GM23338 (cell line): Measurements from ENCODE around the gene ZNF366. TPM values are rescaled to one million over a fixed set of nuclear protein-coding genes. Genes with fewer than 3 reads are reported as not detected.

Experiments
- ATAC-seq: fragments of 200-7000 bp; cut with Tn5 transposase; 3 replicates; pipeline ENCODE4 v1.9.1; 2020
- DNase-seq: peaks from one replicate; pipeline ENCODE4 v3.0.0-alpha.2; 2015; ENCODE audit warnings: low spot score
- H2AFZ ChIP-seq: fragments of 200-600 bp; sonication (generic); 2 replicates; pipeline ENCODE4 v1.8.0; 2016; ENCODE audit warnings: antibody characterized with exemption, mild to moderate bottlenecking, moderate library complexity
- H3F3A ChIP-seq: fragments of 200-600 bp; sonication (generic); replicated peaks from 2 replicates; pipeline ENCODE4 v1.8.0; 2017; ENCODE audit warnings: antibody characterized with exemption, mixed run types, low read depth
- H3K27ac ChIP-seq: fragments of 200-600 bp; sonication (generic); 2 replicates; pipeline ENCODE4 v1.6.1; 2016; ENCODE audit warnings: low read depth
- H3K27me3 ChIP-seq: fragments of 200-600 bp; sonication (generic); 2 replicates; pipeline ENCODE4 v1.8.0; 2016; ENCODE audit warnings: mild to moderate bottlenecking, mixed run types, moderate library complexity; ENCODE audit not compliant: insufficient read depth
- H3K36me3 ChIP-seq: fragments of 200-600 bp; sonication (generic); 2 replicates; pipeline ENCODE4 v1.8.0; 2016; ENCODE audit warnings: mild to moderate bottlenecking; ENCODE audit not compliant: insufficient read depth
- H3K4me1 ChIP-seq: fragments of 200-600 bp; sonication (generic); 2 replicates; pipeline ENCODE4 v1.8.0; 2016; ENCODE audit warnings: mild to moderate bottlenecking, moderate library complexity; ENCODE audit not compliant: insufficient read depth
- H3K4me2 ChIP-seq: fragments of 200-600 bp; sonication (generic); 2 replicates; pipeline ENCODE4 v1.7.1; 2017; ENCODE audit warnings: mixed run types
- H3K4me3 ChIP-seq: fragments of 200-600 bp; sonication (generic); 2 replicates; pipeline ENCODE4 v1.6.1; 2016; ENCODE audit warnings: mixed run types
- H3K79me2 ChIP-seq: fragments of 200-600 bp; sonication (generic); replicated peaks from 2 replicates; pipeline ENCODE4 v1.8.0; 2017; ENCODE audit warnings: mild to moderate bottlenecking; ENCODE audit not compliant: insufficient read depth
- H3K9me2 ChIP-seq: fragments of 200-600 bp; sonication (generic); 2 replicates; pipeline ENCODE4 v1.8.0; 2017; ENCODE audit not compliant: insufficient read depth
- H4K20me1 ChIP-seq: fragments of 200-600 bp; sonication (generic); replicated peaks from 2 replicates; pipeline ENCODE4 v1.8.0; 2017; ENCODE audit warnings: mild to moderate bottlenecking; ENCODE audit not compliant: insufficient read depth
- H3K27ac Mint-ChIP-seq: 2 replicates; pipeline ENCODE4 v1.8.0; 2020; ENCODE audit warnings: inconsistent platforms, mild to moderate bottlenecking, moderate library complexity, mixed read lengths
- H3K27me3 Mint-ChIP-seq: 3 replicates; pipeline ENCODE4 v1.8.0; 2022; ENCODE audit warnings: low read depth, mild to moderate bottlenecking, moderate library complexity, mixed read lengths, inconsistent platforms; ENCODE audit not compliant: insufficient read depth, poor library complexity
- H3K36me3 Mint-ChIP-seq: 3 replicates; pipeline ENCODE4 v1.8.0; 2021; ENCODE audit warnings: low read depth, mild to moderate bottlenecking, inconsistent platforms, moderate library complexity, mixed read lengths
- H3K4me1 Mint-ChIP-seq: 3 replicates; pipeline ENCODE4 v1.8.0; 2020; ENCODE audit warnings: mild to moderate bottlenecking, inconsistent platforms, mixed read lengths
- H3K4me3 Mint-ChIP-seq: 3 replicates; pipeline ENCODE4 v1.8.0; 2021; ENCODE audit warnings: moderate library complexity, mild to moderate bottlenecking, inconsistent platforms, mixed read lengths
- H3K9me3 Mint-ChIP-seq: 3 replicates; pipeline ENCODE4 v1.8.0; 2020; ENCODE audit warnings: moderate library complexity, mild to moderate bottlenecking, inconsistent platforms, mixed read lengths
- CREB1 ChIP-seq: fragments of 250-450 bp; sonication (Bioruptor Pico); IDR thresholded peaks from 2 replicates; pipeline ENCODE4 v1.5.0; 2020; ENCODE audit warnings: low read depth, mild to moderate bottlenecking, moderate library complexity
- ETS1 ChIP-seq: IDR thresholded peaks from 2 replicates; pipeline ENCODE4 v1.6.1; 2016; ENCODE audit warnings: antibody characterized with exemption
- EZH2 ChIP-seq: fragments of 200-600 bp; sonication (generic); IDR thresholded peaks from one replicate; pipeline ENCODE4 v1.8.0; 2017; ENCODE audit warnings: antibody characterized with exemption, mild to moderate bottlenecking, low read depth; ENCODE audit not compliant: unreplicated experiment
- EZH2phosphoT487 ChIP-seq: fragments of 200-600 bp; sonication (generic); IDR thresholded peaks from one replicate; pipeline ENCODE4 v1.8.1; 2018; ENCODE audit warnings: antibody characterized with exemption; ENCODE audit not compliant: unreplicated experiment
- JUNB ChIP-seq: IDR thresholded peaks from one replicate; pipeline ENCODE4 v1.6.1; 2016; ENCODE audit warnings: antibody characterized with exemption; ENCODE audit not compliant: unreplicated experiment
- NANOG ChIP-seq: IDR thresholded peaks from 2 replicates; pipeline ENCODE4 v1.6.1; 2016; ENCODE audit warnings: antibody characterized with exemption, borderline replicate concordance
- POLR2AphosphoS5 ChIP-seq: IDR thresholded peaks from 2 replicates; pipeline ENCODE4 v1.6.1; 2016; ENCODE audit warnings: antibody characterized with exemption, low read depth
- STAT1 ChIP-seq: IDR thresholded peaks from one replicate; pipeline ENCODE4 v1.6.1; 2016; ENCODE audit warnings: antibody characterized with exemption; ENCODE audit not compliant: unreplicated experiment
- ZNF114 ChIP-seq: fragments of 250-450 bp; sonication (Bioruptor Pico); IDR thresholded peaks from 2 replicates; pipeline ENCODE4 v1.5.0; 2020; ENCODE audit warnings: mild to moderate bottlenecking, moderate library complexity
- ZNF331 ChIP-seq: fragments of 250-450 bp; sonication (Bioruptor Pico); IDR thresholded peaks from 2 replicates; pipeline ENCODE4 v1.5.0; 2020; ENCODE audit warnings: low read depth, mild to moderate bottlenecking, moderate library complexity
- ZNF462 ChIP-seq: fragments of 250-450 bp; sonication (Bioruptor Pico); IDR thresholded peaks from 2 replicates; pipeline ENCODE4 v1.5.0; 2020; ENCODE audit warnings: mild to moderate bottlenecking, moderate library complexity
- polyA plus RNA-seq: library from polyadenylated mRNA; unstranded; fragments of >200 nt; fragmentation: Nextera tagmentation; extraction: Ambion mirVana; gene quantifications from 2 replicates; pipeline ENCODE4 v1.2.1, GENCODE V29; 2016
- total RNA-seq: library from RNA; depleted of rRNA; stranded (reverse); fragments of >200 nt; shearing (Covaris generic); gene quantifications from 2 replicates; pipeline ENCODE4 v1.2.3, GENCODE V29; 2014
- TF ChIP-seq, protein P1 (sequence below): IDR thresholded peaks from one replicate; pipeline ENCODE4 v1.6.1; 2018; ENCODE audit warnings: antibody characterized with exemption; ENCODE audit not compliant: unreplicated experiment
- TF ChIP-seq, protein P2 (sequence below), 2 experiments: fragments of 200-600 bp in 1 of 2; sonication (generic) in 1 of 2; conservative IDR thresholded peaks; 2 replicates each; pipeline versions ENCODE4 v1.5.1 to v1.6.1; 2016 to 2017; ENCODE audit warnings: antibody characterized with exemption in 2 of 2, low read depth in 2 of 2, mild to moderate bottlenecking in 2 of 2, moderate library complexity in 1 of 2

ZNF366 gene
- total and polyA plus RNA-seq, 2 experiments from 2014 or later = not detected

GRCh38 chr5:72501488-72501887 is 5.7 kb downstream of the ZNF366 start:
- H2AFZ ChIP-seq = no peak overlapping the region
- no peak overlapping the region for H3K4me3 ChIP-seq
- no peaks in the 10 kb centered on the region for H3K36me3 Mint-ChIP-seq
- no peak overlapping the region for H3K27ac ChIP-seq
- H3K27ac Mint-ChIP-seq = 0 out of 2 replicates have a peak overlapping the region, but pooled peaks have one; percentile 51
- no peaks in the 10 kb centered on the region for H4K20me1 ChIP-seq
- H3K27me3 ChIP-seq = no peaks in the 10 kb centered on the region
- H3K4me3 Mint-ChIP-seq = no peak overlapping the region
- peaks cover 53% of the 10 kb centered on the region for H3K4me1 Mint-ChIP-seq
- peak; percentile 72 for DNase-seq
- peaks cover 34% of the 10 kb centered on the region for H3K4me1 ChIP-seq
- no peaks in the 10 kb centered on the region for H3K9me3 Mint-ChIP-seq
- no peaks in the 10 kb centered on the region for H3K36me3 ChIP-seq
- H3K27me3 Mint-ChIP-seq = no peaks in the 10 kb centered on the region
- H3K9me2 ChIP-seq = no peaks in the 10 kb centered on the region
- no peaks in the 10 kb centered on the region for H3F3A ChIP-seq
- H3K4me2 ChIP-seq = 0 out of 2 replicates have a peak overlapping the region, but pooled peaks have one; percentile 5
- H3K79me2 ChIP-seq = no peaks in the 10 kb centered on the region
- no peak for TF ChIP-seq EZH2phosphoT487
- no peak for TF ChIP-seq NANOG
- no peak for TF ChIP-seq ZNF462 (CRISPR knock-in tag)
- TF ChIP-seq JUNB = no peak
- TF ChIP-seq CREB1 (CRISPR knock-in tag) = no peak
- TF ChIP-seq STAT1 = no peak
- TF ChIP-seq, protein P1, sequence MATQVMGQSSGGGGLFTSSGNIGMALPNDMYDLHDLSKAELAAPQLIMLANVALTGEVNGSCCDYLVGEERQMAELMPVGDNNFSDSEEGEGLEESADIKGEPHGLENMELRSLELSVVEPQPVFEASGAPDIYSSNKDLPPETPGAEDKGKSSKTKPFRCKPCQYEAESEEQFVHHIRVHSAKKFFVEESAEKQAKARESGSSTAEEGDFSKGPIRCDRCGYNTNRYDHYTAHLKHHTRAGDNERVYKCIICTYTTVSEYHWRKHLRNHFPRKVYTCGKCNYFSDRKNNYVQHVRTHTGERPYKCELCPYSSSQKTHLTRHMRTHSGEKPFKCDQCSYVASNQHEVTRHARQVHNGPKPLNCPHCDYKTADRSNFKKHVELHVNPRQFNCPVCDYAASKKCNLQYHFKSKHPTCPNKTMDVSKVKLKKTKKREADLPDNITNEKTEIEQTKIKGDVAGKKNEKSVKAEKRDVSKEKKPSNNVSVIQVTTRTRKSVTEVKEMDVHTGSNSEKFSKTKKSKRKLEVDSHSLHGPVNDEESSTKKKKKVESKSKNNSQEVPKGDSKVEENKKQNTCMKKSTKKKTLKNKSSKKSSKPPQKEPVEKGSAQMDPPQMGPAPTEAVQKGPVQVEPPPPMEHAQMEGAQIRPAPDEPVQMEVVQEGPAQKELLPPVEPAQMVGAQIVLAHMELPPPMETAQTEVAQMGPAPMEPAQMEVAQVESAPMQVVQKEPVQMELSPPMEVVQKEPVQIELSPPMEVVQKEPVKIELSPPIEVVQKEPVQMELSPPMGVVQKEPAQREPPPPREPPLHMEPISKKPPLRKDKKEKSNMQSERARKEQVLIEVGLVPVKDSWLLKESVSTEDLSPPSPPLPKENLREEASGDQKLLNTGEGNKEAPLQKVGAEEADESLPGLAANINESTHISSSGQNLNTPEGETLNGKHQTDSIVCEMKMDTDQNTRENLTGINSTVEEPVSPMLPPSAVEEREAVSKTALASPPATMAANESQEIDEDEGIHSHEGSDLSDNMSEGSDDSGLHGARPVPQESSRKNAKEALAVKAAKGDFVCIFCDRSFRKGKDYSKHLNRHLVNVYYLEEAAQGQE = no peak
- TF ChIP-seq ETS1 = no peak
- no peak for TF ChIP-seq POLR2AphosphoS5
- no peak for TF ChIP-seq EZH2
- no peak for TF ChIP-seq ZNF331 (CRISPR knock-in tag)
- TF ChIP-seq, protein P2, sequence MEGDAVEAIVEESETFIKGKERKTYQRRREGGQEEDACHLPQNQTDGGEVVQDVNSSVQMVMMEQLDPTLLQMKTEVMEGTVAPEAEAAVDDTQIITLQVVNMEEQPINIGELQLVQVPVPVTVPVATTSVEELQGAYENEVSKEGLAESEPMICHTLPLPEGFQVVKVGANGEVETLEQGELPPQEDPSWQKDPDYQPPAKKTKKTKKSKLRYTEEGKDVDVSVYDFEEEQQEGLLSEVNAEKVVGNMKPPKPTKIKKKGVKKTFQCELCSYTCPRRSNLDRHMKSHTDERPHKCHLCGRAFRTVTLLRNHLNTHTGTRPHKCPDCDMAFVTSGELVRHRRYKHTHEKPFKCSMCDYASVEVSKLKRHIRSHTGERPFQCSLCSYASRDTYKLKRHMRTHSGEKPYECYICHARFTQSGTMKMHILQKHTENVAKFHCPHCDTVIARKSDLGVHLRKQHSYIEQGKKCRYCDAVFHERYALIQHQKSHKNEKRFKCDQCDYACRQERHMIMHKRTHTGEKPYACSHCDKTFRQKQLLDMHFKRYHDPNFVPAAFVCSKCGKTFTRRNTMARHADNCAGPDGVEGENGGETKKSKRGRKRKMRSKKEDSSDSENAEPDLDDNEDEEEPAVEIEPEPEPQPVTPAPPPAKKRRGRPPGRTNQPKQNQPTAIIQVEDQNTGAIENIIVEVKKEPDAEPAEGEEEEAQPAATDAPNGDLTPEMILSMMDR (conservative IDR thresholded peaks at IDR 0.05; ENCODE audit: low read depth in 2 of 2) = no peak
- TF ChIP-seq ZNF114 (CRISPR knock-in tag) = no peak
- peak; percentile 91 for ATAC-seq
